ENCODE data around the gene CYP11A1.

Gene CYP11A1

GRCh38 chr15:74319596-74320351 lies 47.7 kb downstream of the CYP11A1 start:
- DNase-seq = no peak

- no peak for DNase-seq
Measured at GRCh38 chr15:74319138-74319460, 48.3 kb downstream of the CYP11A1 start.

DNA sequence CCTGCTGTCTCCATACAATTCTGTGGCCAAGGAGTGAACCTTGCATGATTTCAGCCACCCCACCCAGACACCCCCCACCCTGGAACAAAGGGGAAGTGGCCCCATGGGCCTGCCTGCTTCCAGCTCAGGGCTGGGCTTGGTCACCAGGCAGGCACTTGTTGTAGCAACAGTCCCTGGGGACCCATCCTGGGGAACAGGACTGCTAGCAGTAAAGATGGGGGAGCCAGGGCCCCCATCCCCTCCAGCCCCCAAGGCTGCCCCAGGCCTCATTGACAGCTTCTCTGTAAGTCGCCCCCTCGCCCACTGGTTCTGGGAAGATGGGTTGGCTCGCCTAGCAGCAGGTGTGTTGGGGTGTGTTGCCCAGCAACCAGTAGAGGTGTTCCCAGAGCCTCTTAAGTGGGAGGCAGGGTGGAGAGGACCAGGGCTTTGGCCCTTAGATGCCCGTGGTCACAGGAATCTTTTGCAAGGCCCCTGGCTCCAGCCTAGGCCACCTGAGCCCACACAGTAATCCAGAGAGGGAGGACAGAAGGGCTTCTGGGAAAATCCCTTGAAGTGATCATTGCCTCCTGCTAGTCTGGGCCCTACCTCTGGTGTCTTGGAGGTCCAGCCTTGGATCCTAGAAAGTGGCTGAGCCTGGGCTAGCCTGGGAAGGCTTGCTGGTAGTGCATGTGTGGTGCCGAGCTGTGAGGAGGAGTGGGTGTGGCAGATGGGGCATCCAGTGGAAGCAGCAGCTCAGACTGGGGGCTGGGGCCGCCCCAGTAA lies 48.9 kb downstream of the CYP11A1 start:
- peak; percentile 80 for DNase-seq

DNA sequence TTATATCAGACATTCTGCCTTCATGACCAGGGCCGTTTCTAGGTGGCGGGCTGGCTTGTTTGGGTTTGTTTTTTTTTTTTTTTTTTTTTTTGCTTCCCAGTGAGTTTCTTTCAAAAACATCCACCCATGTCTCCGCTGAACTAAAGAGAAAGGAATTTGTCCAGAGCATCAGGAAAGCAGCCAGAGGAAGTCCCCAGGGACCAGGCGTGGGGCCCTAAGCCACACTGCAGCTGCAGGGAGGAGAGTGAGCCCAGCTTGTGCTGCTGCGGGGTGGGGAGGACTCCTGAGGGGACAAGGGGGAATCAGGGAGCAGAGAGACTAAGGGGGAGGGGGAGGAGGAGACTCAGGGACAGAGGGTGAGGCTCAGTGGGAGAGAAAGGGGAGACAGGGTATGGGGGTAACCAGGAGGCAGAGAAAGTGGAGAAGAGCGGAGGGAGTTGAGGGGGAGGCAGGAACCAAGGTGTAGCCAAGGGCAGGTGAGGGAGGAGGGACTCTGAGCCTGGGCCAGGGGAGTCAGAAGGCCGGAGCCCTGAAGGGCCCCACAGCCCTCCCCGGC lies 49.5 kb downstream of the CYP11A1 start:
- peak; percentile 92 for DNase-seq

DNA sequence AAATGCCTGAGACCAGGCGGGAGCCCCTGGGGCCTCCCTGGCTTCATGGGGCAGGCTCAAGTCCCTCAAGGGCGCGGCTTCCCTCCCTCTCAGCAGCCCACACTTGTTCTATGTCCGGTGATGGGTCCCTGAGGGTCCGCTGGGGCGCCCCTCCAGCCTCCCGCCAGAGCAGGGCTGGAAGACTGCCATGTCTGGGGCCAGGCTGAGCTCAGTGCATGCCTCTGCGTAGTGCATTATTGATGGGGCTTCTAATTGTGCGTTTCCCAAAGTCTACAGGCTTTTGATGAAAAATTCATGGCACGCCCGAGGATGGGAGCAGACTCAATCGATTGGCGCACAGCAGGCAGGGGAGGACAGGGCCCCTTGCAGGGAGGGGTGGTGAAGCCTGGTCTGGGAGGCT lies 51.3 kb downstream of the CYP11A1 start:
- no peak for DNase-seq

- no peak for DNase-seq
Measured at GRCh38 chr15:74315626-74316025, 51.8 kb downstream of the CYP11A1 start.

DNA sequence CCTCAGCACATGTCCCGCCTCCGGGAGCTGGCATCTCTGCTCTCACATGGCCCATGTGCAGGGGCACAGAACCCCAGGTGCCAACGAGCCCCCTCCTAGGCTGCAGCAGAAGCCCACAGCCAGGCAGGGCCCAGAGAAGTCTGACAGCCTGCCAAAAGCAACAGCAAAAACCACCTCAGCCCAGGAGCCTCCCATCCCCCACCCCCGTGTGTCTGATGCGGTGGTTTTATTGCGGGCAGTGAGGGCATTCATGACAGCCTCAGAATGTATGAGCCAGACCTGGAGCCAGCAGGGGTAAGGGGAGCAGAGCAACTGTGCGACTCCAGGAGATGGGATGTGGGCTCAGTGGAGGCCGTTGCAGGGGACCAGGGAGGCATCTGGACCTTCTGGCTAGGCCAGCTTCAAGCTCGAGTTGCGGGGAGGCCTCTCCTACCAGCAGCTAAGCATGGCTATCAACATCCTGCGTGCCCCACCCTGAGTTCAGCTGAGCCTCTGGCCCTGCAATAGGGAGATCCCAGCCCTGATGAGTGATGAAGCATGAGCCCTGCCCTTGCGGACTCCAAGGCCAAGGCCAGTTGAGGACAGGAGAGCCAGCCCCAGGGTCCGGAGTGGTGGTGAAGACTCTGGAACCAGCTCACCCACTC lies 52.5 kb downstream of the CYP11A1 start:
- DNase-seq = no peak

DNA sequence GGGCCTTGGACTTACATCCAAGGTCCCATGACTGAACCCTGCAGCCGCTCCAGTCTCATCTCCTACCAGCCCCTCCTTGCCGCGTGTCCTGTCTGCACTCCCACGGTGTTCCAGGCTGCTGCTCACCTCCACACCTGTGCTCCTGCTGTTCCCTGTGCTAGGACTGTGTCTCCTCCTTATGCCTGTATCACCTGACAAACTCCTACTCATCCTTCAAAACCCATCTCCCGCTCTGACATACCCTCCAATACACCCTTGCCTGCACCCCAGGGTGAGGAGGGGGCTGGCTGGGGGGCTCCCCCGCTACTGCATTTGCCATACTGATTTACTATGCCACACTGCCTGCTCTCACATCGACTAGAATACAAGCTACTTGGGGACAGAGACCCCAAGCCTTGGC lies 53.6 kb downstream of the CYP11A1 start:
- no peak for DNase-seq

DNA sequence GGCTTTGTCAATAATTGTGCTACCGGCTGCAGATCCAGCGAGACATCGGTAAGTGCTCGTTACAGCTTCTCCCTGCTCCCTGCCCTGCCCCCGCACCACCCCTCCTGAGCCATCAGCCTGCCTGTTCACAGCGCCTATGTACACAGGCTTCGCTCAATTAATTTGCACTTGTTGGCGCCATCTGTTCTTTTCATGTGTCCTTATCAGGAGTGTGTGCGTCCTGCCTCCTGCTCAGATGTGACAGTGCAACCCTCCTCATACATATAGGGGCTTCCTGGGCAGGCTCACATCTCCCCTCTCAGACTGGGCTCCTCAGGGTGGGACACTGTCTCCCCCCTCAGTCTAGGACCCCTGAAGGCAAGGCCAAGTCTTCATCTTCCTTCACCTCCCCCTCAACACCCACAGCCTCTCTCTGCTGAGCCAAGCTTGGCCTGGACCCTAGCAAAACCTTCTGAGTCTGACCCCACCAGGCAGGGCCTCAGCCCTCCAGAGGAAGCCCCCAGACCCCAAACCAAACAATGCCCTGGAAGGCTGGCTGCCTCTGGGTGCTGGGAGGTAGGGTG lies 54.9 kb downstream of the CYP11A1 start:
- DNase-seq = no peak

- no peak for DNase-seq
Measured at GRCh38 chr15:74311734-74312444, 55.6 kb downstream of the CYP11A1 start.

- DNase-seq = no peak
Measured at GRCh38 chr15:74307827-74308811, 59.3 kb downstream of the CYP11A1 start.

DNA sequence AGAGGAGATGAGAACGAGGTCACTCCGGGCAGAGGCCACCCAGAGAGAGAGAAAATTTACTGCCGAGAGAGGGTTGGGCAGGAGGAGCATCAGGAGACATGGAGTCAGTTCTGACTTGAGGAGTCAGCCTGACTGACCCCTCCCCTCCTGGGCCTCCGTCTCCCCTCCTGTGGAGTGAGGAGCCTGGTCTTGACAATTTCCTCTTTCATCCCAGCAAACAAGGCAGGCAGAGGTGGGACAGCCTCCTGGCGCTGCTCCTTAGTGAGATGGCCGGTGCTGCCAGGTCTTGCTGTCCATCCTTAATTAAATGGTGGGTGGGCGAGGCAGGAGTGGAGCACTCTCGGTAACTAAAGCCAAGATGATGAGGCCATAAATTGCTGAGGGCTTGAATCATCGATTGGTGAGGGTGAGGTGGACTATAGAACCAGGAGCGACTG lies 60.6 kb downstream of the CYP11A1 start:
- no peak for DNase-seq

DNA sequence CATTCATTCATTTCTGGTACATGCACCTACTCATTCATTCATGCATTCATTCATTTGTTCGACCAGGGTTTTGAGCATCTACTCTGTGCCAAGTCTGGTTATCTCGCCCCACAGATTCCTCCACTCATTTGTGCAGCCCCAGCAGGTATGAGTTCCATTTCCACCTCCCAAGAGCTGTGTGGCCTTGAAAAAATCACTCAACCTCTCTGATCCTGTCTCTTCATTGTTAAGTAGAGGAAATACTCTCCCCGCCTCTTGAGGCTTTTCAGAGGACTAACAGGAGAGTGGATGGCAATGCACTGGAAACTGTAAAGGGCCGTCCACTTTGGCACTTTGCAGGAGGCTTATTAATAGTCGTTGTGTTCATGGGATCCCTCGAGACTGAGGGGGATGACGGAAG lies 61.8 kb downstream of the CYP11A1 start:
- DNase-seq = no peak

GRCh38 chr15:74304431-74304830 lies 63.0 kb downstream of the CYP11A1 start:
- no peak for DNase-seq

DNA sequence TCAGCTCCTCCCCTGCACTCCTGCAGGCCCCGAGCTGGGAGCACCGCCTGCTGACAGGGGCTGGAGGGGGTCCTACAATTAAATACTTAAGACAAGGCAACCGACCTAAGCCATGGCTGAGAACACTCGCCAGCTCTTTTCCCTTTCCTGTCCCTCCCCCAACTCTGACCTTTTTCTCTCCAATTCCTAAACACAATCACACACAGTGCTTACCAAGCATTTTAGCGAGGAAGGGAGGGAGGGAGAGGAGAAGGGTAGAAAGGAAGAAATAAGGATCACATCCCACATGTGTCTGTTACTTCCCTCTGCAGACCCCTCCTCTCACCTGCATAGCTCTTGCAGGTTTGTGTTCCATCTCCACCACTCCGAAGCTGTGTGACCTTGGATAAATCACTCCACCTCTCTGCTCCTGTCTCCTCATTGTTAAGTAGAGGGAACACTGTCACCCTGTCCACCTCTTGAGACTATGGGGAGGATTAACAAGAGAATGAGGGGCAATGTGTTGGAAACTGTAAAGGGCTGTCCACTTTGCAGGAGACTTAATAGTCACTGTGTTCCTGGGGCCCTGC lies 63.6 kb downstream of the CYP11A1 start:
- DNase-seq = no peak

DNA sequence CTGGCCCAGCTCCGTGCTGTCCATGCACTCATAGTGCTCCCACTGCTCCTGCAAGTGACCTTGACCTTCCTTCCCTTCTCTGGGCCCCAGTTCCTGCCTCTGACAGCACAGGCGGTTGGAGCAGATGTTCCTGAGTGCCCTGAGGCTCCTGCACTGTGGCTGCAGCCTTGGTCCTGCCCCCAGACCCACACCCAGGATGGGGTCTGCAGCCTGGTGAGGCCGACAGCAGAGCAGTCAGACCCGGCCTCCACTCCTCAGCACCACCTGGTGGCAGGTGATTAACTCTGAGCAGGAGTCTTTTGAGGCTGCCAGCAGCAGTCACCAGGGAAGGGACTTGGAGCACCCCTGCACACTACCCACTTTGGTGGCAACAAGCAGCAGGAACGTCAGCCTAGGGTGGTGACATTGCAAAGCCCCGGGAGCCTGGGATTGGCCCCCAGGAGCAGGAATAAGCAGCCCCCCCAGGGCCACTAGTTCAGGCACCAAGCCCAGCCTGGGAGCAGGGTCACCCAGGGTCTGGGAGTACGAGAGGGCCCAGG lies 64.6 kb downstream of the CYP11A1 start:
- no peak for DNase-seq

DNA sequence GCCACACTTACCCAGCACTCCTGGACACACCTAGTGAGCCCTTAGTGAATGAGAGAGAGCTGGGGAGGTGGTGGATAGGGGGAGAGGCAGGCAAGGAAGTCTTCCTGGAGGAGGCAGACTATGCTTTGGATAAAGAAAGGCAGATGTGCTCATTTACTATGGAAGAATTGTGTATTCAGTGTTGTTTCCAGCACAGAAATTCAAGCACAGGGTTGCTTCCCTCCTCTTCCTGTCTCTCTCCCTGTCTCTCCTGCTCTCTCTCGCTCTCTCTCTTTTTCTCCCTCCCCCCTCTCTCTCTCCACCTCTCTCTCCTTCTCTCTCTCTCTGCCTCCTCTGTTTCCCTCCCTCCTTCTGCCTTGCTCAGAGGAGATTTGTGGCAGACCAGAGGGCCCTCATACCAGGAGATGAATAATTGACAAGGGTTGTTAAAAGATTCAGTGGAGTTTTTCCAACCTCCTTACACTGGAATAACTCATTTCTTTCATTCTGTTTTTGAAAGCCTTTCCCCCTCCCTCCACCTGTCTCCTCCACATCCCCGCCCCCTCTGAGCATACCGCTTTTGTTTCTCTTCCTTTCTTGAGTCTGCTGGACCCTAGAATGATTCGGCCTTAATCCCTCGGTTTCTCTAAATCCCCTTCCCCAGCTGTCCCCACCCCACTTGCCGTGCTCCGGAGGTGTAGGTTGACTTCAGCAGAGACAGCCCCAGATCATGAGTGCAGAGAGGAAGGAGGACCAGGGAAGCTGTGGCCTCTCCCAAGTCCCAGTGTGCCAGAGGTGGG lies 65.7 kb downstream of the CYP11A1 start:
- DNase-seq = no peak

GRCh38 chr15:74300057-74300795 lies 67.2 kb downstream of the CYP11A1 start:
- DNase-seq = no peak

DNA sequence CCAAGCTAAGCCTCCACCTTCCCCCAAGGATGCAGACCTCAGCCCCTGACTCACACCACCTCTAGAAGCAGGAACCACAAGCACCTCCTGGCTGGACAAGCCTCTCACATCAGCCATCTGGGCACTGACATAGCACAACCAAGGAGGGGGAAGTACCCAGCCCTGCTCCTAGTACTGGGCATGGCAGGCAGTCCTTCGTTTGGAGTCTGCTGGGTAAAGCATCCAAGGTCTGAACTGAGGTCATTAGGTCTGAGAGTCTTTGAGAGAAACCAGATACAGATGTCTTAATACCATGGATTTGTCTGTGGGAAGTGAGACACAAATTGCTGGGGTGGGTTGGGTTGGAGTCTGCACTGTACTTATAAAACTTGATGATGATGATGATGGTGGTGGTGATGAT lies 69.6 kb downstream of the CYP11A1 start:
- no peak for DNase-seq

Data from left hindlimb (tissue), 1 donor.